Osteocyte (in vitro differentiated cells): ENCODE data around the gene OTUB1. TPM values are rescaled to one million over a fixed set of nuclear protein-coding genes. Genes with fewer than 3 reads are reported as not detected.

Source experiments
- DNase-seq: peaks from one replicate; pipeline ENCODE4 v3.0.0; 2021; ENCODE audit warnings: mixed read lengths; ENCODE audit not compliant: unreplicated experiment; ENCODE audit errors: extremely low spot score
- H3K27ac Mint-ChIP-seq: one replicate; pipeline ENCODE4 v1.8.0; 2021; ENCODE audit warnings: mild to moderate bottlenecking, mixed read lengths; ENCODE audit not compliant: unreplicated experiment
- H3K27me3 Mint-ChIP-seq: one replicate; pipeline ENCODE4 v1.8.0; 2021; ENCODE audit warnings: mixed read lengths; ENCODE audit not compliant: unreplicated experiment
- H3K36me3 Mint-ChIP-seq: one replicate; pipeline ENCODE4 v1.8.0; 2021; ENCODE audit warnings: mixed read lengths; ENCODE audit not compliant: unreplicated experiment
- H3K4me1 Mint-ChIP-seq: one replicate; pipeline ENCODE4 v1.8.0; 2021; ENCODE audit warnings: mixed read lengths; ENCODE audit not compliant: unreplicated experiment
- H3K4me3 Mint-ChIP-seq: one replicate; pipeline ENCODE4 v1.8.0; 2021; ENCODE audit warnings: mild to moderate bottlenecking, moderate library complexity, mixed read lengths; ENCODE audit not compliant: unreplicated experiment
- H3K9me3 Mint-ChIP-seq: one replicate; pipeline ENCODE4 v1.8.0; 2021; ENCODE audit warnings: mixed read lengths; ENCODE audit not compliant: unreplicated experiment
- CTCF ChIP-seq: fragments of 200-600 bp; sonication (generic); IDR thresholded peaks from 2 replicates; pipeline ENCODE4 v1.5.0; 2021; ENCODE audit warnings: antibody characterized with exemption, mild to moderate bottlenecking, moderate library complexity
- total RNA-seq: library from RNA; stranded (reverse); gene quantifications from 2 replicates; pipeline ENCODE4 v1.2.1, GENCODE V29; 2021

The OTUB1 gene
- total RNA-seq, 1 donor from 2014 or later: 71.4 TPM

GRCh38 chr11:63978551-63979239 is 7.5 kb upstream of the OTUB1 start:
- Mint-ChIP-seq H3K4me3 (peak overlapping the region; percentile 35), H3K9me3 (no peaks in the 10 kb centered on the region), H3K4me1 (peaks cover 51% of the 10 kb centered on the region), H3K27ac (peak overlapping the region; percentile 86), H3K27me3 (no peaks in the 10 kb centered on the region), H3K36me3 (peaks cover 4% of the 10 kb centered on the region)
- no peak for TF ChIP-seq CTCF
- no peak for DNase-seq

DNA sequence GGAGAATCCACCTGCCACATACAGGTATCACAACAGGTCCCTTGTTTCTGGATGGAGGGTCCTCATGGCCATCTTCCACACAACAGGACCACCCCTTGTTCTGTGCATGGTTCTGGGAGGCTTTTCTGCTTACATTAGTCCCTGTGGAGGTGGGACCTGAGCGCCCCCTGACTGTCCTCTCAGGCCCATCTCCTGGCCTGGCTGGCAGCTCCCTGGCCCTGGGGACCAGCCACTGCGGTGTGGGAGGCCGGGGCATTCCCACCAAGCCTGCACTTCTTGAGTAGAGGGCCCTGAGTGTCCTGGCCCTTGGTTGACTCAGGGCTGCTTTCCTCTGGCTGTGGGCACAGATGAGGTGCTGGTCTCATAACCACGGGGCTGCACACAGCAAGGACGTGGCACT is 6.8 kb upstream of the OTUB1 start:
- TF ChIP-seq CTCF: no peak
- no peak for DNase-seq
- Mint-ChIP-seq H3K36me3 (peaks cover 4% of the 10 kb centered on the region), H3K4me3 (no peak overlapping the region), H3K27me3 (no peaks in the 10 kb centered on the region), H3K27ac (no peak overlapping the region), H3K9me3 (no peaks in the 10 kb centered on the region), H3K4me1 (peaks cover 47% of the 10 kb centered on the region)

DNA sequence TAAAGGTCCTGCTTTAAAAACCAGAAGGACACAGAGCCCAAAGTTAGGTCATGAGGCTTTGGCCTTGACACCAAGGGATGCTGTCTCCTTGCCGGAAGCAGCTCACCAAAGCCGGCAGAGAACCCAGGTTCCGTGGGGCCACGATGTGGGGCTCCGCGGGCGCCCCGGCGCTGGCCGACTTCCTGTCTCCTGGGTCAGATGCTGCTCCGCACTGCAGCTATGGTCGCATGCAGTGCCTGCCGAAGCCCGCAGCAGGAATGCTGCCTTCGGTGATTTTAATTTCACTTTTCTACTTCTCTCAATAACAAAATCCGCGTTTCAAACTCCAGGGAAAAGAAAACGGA is 454 bp upstream of the OTUB1 start:
- H3K27ac Mint-ChIP-seq: peak overlapping the region; percentile 99
- no peaks in the 10 kb centered on the region for H3K9me3 Mint-ChIP-seq
- H3K4me3 Mint-ChIP-seq: peak overlapping the region; percentile 94
- no peak for DNase-seq
- TF ChIP-seq CTCF: no peak
- H3K27me3 Mint-ChIP-seq: no peaks in the 10 kb centered on the region
- peaks cover 10% of the 10 kb centered on the region for H3K36me3 Mint-ChIP-seq
- peaks cover 33% of the 10 kb centered on the region for H3K4me1 Mint-ChIP-seq

DNA sequence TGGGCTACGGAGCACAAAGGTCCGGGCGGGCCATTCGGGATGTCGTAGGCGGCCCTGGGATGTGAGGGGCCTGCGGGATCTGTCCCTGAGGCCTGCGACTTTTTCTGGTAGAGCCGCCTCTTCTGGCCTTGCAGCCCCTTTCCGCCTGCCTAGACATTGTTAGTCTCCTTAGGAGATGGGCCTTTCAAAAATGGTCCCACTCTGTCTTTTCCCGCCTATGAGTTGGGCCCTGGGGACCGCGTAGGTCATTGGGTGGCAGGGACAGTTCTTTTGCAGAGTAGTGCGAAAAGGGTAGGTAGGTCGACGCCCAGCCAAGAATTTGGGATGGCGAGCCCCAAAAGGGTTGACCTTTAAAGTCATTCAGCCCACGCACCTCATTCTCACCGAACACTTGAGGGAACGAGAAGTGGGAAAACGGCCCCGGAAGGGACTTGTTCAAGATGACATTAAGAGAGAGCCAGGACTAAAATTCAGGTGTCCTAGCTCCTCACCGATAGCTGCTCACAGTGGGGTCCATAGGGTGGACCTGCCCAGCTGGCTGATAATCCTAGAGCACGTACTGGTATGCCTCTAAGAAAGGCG is 785 bp downstream of the OTUB1 start:
- DNase-seq: no peak
- H3K4me1 Mint-ChIP-seq: peaks cover 32% of the 10 kb centered on the region
- H3K4me3 Mint-ChIP-seq: peak overlapping the region; percentile 69
- no peaks in the 10 kb centered on the region for H3K9me3 Mint-ChIP-seq
- peaks cover 19% of the 10 kb centered on the region for H3K36me3 Mint-ChIP-seq
- peak overlapping the region; percentile 31 for H3K27ac Mint-ChIP-seq
- TF ChIP-seq CTCF: no peak
- no peaks in the 10 kb centered on the region for H3K27me3 Mint-ChIP-seq

- H3K36me3 Mint-ChIP-seq: peaks cover 21% of the 10 kb centered on the region
- no peaks in the 10 kb centered on the region for H3K27me3 Mint-ChIP-seq
- H3K27ac Mint-ChIP-seq: no peak overlapping the region
- no peak for DNase-seq
- TF ChIP-seq CTCF: no peak
- H3K9me3 Mint-ChIP-seq: no peaks in the 10 kb centered on the region
- peaks cover 12% of the 10 kb centered on the region for H3K4me1 Mint-ChIP-seq
- no peak overlapping the region for H3K4me3 Mint-ChIP-seq
These were observed 5.3 kb downstream of the OTUB1 start for GRCh38 chr11:63991558-63991957.
